ENCODE measurements around the gene CHRDL2. TPM values are rescaled to one million over a fixed set of nuclear protein-coding genes. Genes with fewer than 3 reads are reported as not detected.
"Not testable (repeated sequence)": the region's sequence is repeated elsewhere in the genome, so short reads cannot be mapped to it uniquely, and the experiment has no call there.

Gene CHRDL2
- polyA plus RNA-seq, 1 of the 3 experiments (the other 2 are of a cell fraction): not detected

DNA sequence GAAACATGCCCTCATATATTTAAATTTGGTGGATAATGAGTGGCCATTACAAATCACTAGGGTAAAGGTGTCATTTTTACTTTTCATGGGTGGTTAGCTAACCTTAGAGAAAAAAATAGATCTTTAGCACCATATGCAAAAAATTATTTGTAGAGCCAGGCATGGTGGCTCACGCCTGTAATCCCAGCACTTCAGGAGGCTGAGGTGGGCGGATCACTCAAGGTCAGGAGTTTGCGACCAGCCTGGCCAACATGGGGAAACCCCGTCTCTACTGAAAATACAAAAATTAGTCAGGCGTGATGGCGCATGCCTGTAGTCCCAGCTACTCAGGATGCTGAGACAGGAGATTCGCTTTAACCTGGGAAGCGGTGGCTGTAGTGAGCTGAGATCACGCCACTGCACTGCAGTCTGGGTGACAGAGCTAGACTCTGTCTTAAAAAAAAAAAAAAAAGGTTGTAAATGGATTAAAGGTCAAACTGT, 37.0 kb upstream of the CHRDL2 start:
- Histone ChIP-seq H3K36me3 (replicated peaks in 1 of 2; ENCODE audit: control insufficient read depth in 1 of 2, insufficient read depth in 2 of 2, low read length in 1 of 2) (peaks cover 0 to 17% of the 10 kb centered on the region in 2 experiments), H3K79me2 (ENCODE audit: insufficient read depth) (peaks cover 93% of the 10 kb centered on the region), H4K20me1 (ENCODE audit: insufficient read depth) (peaks cover 19% of the 10 kb centered on the region)
- H3F3A ChIP-seq (replicated peaks; ENCODE audit: insufficient read depth); CTCF ChIA-PET; DNase-seq; H3K27me3 ChIP-seq (ENCODE audit: insufficient read depth); POLR2A ChIA-PET; H3K4me2 ChIP-seq; H3K9ac ChIP-seq; H3K9me2 ChIP-seq; H2AFZ ChIP-seq (ENCODE audit: low read depth); H3K9me3 ChIP-seq; H3K4me1 ChIP-seq (ENCODE audit: control insufficient read depth in 1 of 2, insufficient read depth in 2 of 2, low read depth in 1 of 2, low read length in 1 of 2); H3K4me3 ChIP-seq (ENCODE audit: low read depth in 2 of 2, low read length in 1 of 2); H3K27ac ChIP-seq (ENCODE audit: low read depth in 2 of 2, low read length in 1 of 2): not testable (repeated sequence)
- WGBS (ENCODE audit: low lambda C conversion rate): 97% methylated on average over 9 of the region's 9 CpGs

DNA sequence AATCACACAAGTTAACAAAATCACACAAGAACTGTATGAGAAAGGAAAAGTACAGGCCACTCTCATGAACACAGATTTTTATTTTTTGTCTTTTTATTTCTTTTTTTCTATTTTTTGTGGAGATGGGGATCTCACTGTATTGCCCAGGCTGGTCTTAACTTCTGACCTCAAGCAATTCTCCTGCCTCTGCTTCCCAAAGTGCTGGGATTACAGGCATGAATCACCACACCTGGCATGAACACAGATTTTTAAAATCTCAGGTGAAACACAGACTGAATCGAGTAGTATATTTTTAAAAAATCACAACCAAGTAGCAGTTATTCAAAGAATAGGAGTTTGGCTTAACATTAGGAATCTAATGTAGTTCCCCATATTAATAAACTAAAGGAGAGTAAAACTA, 35.7 kb upstream of the CHRDL2 start:
- Histone ChIP-seq H4K20me1 (ENCODE audit: insufficient read depth) (peaks cover 6% of the 10 kb centered on the region), H3K79me2 (ENCODE audit: insufficient read depth) (peaks cover 93% of the 10 kb centered on the region), H3K9ac (no peak overlapping the region), H3K4me2 (no peak overlapping the region), H3K27ac (ENCODE audit: low read depth in 2 of 2, low read length in 1 of 2) (no peak overlapping the region; a peak in 1 of 4 replicates), H3K36me3 (replicated peaks in 1 of 2; ENCODE audit: control insufficient read depth in 1 of 2, insufficient read depth in 2 of 2, low read length in 1 of 2) (peaks cover 0 to 20% of the 10 kb centered on the region in 2 experiments), H3K4me1 (ENCODE audit: control insufficient read depth in 1 of 2, insufficient read depth in 2 of 2, low read depth in 1 of 2, low read length in 1 of 2) (no peaks in the 10 kb centered on the region), H3K4me3 (ENCODE audit: low read depth in 2 of 2, low read length in 1 of 2) (no peak overlapping the region), H3K9me3 (no peaks in the 10 kb centered on the region), H2AFZ (ENCODE audit: low read depth) (no peak overlapping the region), H3K9me2 (no peaks in the 10 kb centered on the region), H3K27me3 (ENCODE audit: insufficient read depth) (no peaks in the 10 kb centered on the region), H3F3A (replicated peaks; ENCODE audit: insufficient read depth) (no peaks in the 10 kb centered on the region)
- no peak for TF ChIP-seq NRF1 (IDR thresholded peaks at IDR 0.05; ENCODE audit: low read depth, low read length)
- no peak for TF ChIP-seq EZH2phosphoT487 (IDR thresholded peaks at IDR 0.05; ENCODE audit: borderline replicate concordance, low read depth)
- TF ChIP-seq USF1 (IDR thresholded peaks at IDR 0.05; ENCODE audit: borderline replicate concordance, low read depth): no peak
- TF ChIP-seq RFX5 (IDR thresholded peaks at IDR 0.05; ENCODE audit: low read length): no peak
- TF ChIP-seq GATA2 (CRISPR knock-in tag; IDR thresholded peaks at IDR 0.05): no peak
- TF ChIP-seq, protein P1, sequence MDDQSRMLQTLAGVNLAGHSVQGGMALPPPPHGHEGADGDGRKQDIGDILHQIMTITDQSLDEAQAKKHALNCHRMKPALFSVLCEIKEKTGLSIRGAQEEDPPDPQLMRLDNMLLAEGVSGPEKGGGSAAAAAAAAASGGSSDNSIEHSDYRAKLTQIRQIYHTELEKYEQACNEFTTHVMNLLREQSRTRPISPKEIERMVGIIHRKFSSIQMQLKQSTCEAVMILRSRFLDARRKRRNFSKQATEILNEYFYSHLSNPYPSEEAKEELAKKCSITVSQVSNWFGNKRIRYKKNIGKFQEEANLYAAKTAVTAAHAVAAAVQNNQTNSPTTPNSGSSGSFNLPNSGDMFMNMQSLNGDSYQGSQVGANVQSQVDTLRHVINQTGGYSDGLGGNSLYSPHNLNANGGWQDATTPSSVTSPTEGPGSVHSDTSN (IDR thresholded peaks at IDR 0.05): no peak
- no peak for TF ChIP-seq YY1 (IDR thresholded peaks at IDR 0.05; ENCODE audit: low read depth)
- TF ChIP-seq TAF1 (IDR thresholded peaks at IDR 0.05; ENCODE audit: borderline replicate concordance, low read depth, low read length): no peak
- no peak for TF ChIP-seq TEAD4 (IDR thresholded peaks at IDR 0.05; ENCODE audit: borderline replicate concordance, insufficient read depth)
- TF ChIP-seq EP300 (IDR thresholded peaks at IDR 0.05; ENCODE audit: borderline replicate concordance in 1 of 2, low read depth in 1 of 2, low read length in 1 of 2): no peak
- no peak for TF ChIP-seq RXRA (IDR thresholded peaks at IDR 0.05; ENCODE audit: borderline replicate concordance, low read depth)
- ChIA-PET POLR2A (no interaction called here), CTCF (no interaction called here)
- WGBS (ENCODE audit: low lambda C conversion rate): 74% methylated on average over 1 of the region's 1 CpG
- DNase-seq: no peak
